Mucosa of descending colon (tissue), 3 donors: ENCODE results near the gene TMEM181. TPM values are rescaled to one million over a fixed set of nuclear protein-coding genes. Genes with fewer than 3 reads are reported as not detected.
A peak's percentile ranks its signal among the peaks of the same experiment; 100 is the strongest.
"Not testable (repeated sequence)": the region's sequence is repeated elsewhere in the genome, so short reads cannot be mapped to it uniquely, and the experiment has no call there.

Experiments used
- ATAC-seq: fragments of 200-7000 bp; cut with Tn5 transposase; one replicate; pipeline ENCODE4 v1.9.1; 2020; ENCODE audit warnings: mild to moderate bottlenecking, moderate library complexity
- DNase-seq, 3 donors: peaks; one replicate each; pipeline ENCODE4 v3.0.0-alpha.2; 2020
- H3K36me3 ChIP-seq: fragments of 200-600 bp; one replicate; pipeline ENCODE4 v1.8.0; 2021; ENCODE audit warnings: low read depth, mild to moderate bottlenecking
- H3K4me1 ChIP-seq: fragments of 200-600 bp; one replicate; pipeline ENCODE4 v1.8.0; 2021; ENCODE audit warnings: low read depth, mild to moderate bottlenecking
- H3K4me3 ChIP-seq: fragments of 200-600 bp; one replicate; pipeline ENCODE4 v1.8.0; 2021; ENCODE audit warnings: mild to moderate bottlenecking
- H3K9me3 ChIP-seq: fragments of 200-600 bp; one replicate; pipeline ENCODE4 v1.8.0; 2021; ENCODE audit warnings: mild to moderate bottlenecking
- CTCF ChIP-seq: fragments of 200-600 bp; IDR thresholded peaks from one replicate; pipeline ENCODE4 v1.8.0; 2022; ENCODE audit warnings: antibody characterized with exemption, mild to moderate bottlenecking
- intact Hi-C, 2 donors: fragments of 100-400 bp; cut with DNase I in 1 of 2; cut with micrococcal nuclease in 1 of 2; formaldehyde crosslinking; loops; one replicate each; pipeline versions ENCODE4 v1.11.0 to v1.11.1; 2022; cut with DNase I, micrococcal nuclease
- total RNA-seq, 3 donors: library from RNA; stranded (reverse); fragmentation: NEBNext Ultra II Directional in 2 of 3; extraction: Animal tissue kit (Norgen Biotek cat#: 25700) in 2 of 3; gene quantifications; one replicate each; pipeline versions ENCODE4 v1.2.1 to v1.2.4, GENCODE V29; 2021 to 2023
- donor health status: DM: no; HTN: no; CAD: no; lungs with moderate emphysema.
- donor health status: DM: no; HTN: no; CAD: no.
- donor health status: DM: no; HTN: yes; CAD: no.

TMEM181 gene
- total RNA-seq, 3 donors from 2014 or later = 35.7 to 47.8 (median 39.4) TPM

GRCh38 chr6:158628542-158628941 lies 68.7 kb downstream of the TMEM181 start:
- H3K36me3 ChIP-seq = no peaks in the 10 kb centered on the region
- H3K4me1 ChIP-seq = peaks cover 26% of the 10 kb centered on the region
- intact Hi-C loops = no loop called here
- no peak overlapping the region for H3K4me3 ChIP-seq
- no peaks in the 10 kb centered on the region for H3K9me3 ChIP-seq
- TF ChIP-seq CTCF = no peak
- ATAC-seq = no peak
- DNase-seq = no peak

DNA sequence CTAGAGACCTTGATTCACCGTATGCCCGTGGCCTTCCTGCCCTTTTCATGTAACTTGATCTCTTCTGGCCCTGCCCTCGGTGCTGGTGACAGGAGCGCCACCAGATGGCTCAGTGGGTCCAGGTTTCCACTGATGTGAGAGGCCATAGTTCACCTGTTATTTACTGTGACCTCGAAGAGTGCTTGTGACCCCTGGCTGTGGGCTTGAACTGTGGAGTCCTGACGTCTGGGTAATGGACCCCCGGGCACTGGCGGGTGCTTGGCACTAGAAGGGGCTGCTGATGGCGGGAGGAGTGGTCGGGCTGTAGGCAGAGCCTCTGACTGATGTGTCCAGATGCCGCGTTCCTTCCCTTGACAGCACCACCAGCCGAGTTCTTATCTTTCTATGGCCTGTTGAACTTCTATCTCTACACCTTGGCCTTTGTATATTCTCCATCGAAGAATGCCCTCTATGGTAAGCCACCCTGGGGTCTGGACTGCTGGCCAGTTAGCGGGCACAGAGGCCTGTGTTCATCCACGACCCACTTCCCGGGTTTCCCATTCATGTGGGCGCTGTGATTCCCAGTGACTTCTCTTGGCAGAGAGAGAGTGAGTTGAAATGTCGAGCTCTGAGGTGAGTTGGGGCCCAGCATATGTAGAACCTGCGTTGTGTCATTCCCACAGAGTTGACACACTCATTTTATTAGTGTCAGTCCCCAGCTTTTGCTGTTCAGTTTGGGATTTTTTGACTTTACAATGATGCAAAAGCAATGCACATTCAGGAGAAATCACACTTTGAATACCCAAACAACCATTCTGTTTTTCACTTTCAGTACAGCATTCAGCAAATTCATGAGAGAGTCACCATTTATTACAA lies 69.7 kb downstream of the TMEM181 start:
- Histone ChIP-seq H3K36me3 (no peaks in the 10 kb centered on the region), H3K9me3 (no peaks in the 10 kb centered on the region), H3K4me3 (no peak overlapping the region), H3K4me1 (peaks cover 26% of the 10 kb centered on the region)
- DNase-seq (no peak), ATAC-seq (no peak)
- intact Hi-C loops = no loop called here
- TF ChIP-seq CTCF = no peak

DNA sequence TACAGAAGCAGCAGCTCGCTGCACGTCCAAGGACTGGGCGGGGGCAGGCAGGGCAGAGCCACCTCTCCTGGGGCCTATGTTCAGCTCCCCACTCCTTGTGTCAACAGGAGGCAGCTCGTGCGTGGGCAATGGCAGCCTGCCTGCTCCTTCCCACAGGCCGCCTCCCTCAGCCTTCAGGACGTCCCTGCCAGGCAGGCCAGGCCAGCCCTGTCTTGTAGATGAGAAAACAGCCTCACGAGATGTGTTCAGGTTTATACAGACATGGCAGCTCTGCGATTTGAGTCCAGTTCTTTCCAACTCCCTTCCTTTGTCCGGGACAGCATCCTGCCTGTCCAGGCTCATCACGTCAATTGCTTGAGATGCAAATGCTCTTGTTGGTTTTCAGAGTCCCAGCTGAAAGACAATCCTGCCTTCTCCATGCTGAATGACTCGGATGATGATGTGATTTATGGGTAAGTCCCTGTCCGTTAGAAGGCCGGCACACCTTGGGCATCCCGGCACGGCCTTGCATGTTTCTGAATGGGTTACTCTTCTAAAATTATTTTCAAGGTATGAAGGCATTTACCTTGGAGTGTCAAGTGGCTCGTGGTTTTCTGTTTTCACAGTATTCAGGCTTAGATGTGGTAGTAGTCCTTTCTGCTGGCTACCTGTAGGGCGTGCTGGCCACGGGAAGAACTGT lies 71.2 kb downstream of the TMEM181 start:
- H3K4me1 ChIP-seq = peaks cover 26% of the 10 kb centered on the region
- intact Hi-C loops = no loop called here
- ATAC-seq = peak; percentile 68
- no peaks in the 10 kb centered on the region for H3K36me3 ChIP-seq
- H3K9me3 ChIP-seq = no peaks in the 10 kb centered on the region
- no peak overlapping the region for H3K4me3 ChIP-seq
- peak; percentile 51 to 80 (median 76) for DNase-seq
- no peak for TF ChIP-seq CTCF

- TF ChIP-seq CTCF = no peak
- DNase-seq (peak; percentile 80 to 88 (median 83)), ATAC-seq (peak; percentile 91)
- Histone ChIP-seq H3K4me3 (no peak overlapping the region), H3K9me3 (no peaks in the 10 kb centered on the region), H3K36me3 (no peaks in the 10 kb centered on the region), H3K4me1 (peaks cover 26% of the 10 kb centered on the region)
- intact Hi-C loops = no loop called here
Observed at GRCh38 chr6:158631678-158632537, 72.0 kb downstream of the TMEM181 start.

DNA sequence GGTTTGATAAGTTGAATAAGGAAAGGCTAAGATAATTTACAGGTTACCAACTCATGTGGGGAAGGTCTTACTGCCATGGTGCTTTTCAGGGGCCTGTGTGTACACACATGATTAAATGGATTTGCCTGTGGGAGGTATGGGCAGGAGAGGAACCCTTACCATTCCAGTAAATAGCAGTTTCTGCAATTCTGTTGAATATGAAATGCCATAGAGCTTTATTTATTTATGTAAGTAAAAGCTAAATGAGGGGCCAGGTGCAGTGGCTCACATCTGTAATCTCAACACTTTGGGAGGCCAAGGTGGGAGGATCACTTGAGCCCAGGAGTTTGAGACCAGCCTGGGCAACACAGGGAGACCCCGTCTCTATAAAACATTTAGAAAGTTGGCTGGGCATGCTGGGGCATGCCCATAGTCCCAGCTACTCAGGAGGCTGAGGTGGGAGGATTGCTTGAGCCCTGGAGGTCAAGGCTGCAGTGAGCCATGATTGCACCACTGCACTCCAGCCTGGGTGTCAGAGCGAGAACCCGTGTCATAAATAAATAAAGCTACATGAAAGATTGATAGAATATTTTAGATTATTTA lies 72.7 kb downstream of the TMEM181 start:
- peak in 1 of 3 donors; percentile 3 for DNase-seq
- H3K9me3 ChIP-seq, H3K36me3 ChIP-seq, ATAC-seq, intact Hi-C loops, H3K4me3 ChIP-seq: not testable (repeated sequence)
- H3K4me1 ChIP-seq = peaks cover 26% of the 10 kb centered on the region
